GM21737 (cell line): ENCODE results near the gene OR5B3.
A peak's percentile ranks its signal among the peaks of the same experiment; 100 is the strongest.
"Not testable (repeated sequence)": the region's sequence is repeated elsewhere in the genome, so short reads cannot be mapped to it uniquely, and the experiment has no call there.

Experiments used
- ATAC-seq: cut with Tn5 transposase; IDR thresholded peaks from one replicate; pipeline ENCODE4 v1.9.1; 2021; ENCODE audit warnings: mild to moderate bottlenecking, moderate library complexity; ENCODE audit not compliant: unreplicated experiment

The OR5B3 gene

GRCh38 chr11:58406774-58407173, at the start of gene OR5B3:
Gene OR5B3, minus strand, starts transcription at chr11:58406874. Its CDS starts 3,465 bp downstream, at chr11:58403409.
- no peak for ATAC-seq

DNA sequence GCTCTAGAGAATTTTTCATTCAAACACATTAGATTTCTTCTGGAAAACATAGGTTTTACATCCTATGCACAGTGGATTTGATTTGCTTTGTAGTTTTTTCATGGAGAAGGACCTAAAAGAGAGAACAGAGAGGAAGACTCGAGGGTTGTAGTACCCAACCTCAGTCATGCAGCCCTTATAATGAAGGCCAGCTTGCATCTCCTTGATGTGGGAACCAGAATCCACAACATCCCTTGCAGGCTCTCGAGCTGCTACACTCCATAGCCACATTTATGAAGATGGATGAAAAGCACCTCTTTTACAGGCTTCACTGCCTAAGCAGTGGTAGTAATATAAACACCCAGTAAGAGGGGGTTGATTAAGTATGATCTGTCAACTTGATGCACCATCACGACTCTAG, 44.9 kb upstream of the OR5B3 start:
- no peak for ATAC-seq

- ATAC-seq, result no peak
Observed at GRCh38 chr11:58446294-58446693, 39.6 kb upstream of the OR5B3 start.

GRCh38 chr11:58444300-58444699, 37.6 kb upstream of the OR5B3 start:
- ATAC-seq, result no peak

GRCh38 chr11:58442136-58442535, 35.5 kb upstream of the OR5B3 start, which contains the start of gene OR5B12:
Gene OR5B12, minus strand, starts transcription at chr11:58442236. Its CDS starts 2,085 bp downstream, at chr11:58440151.
- ATAC-seq, result no peak

- no peak for ATAC-seq
Observed at GRCh38 chr11:58438486-58438885, 31.8 kb upstream of the OR5B3 start.

DNA sequence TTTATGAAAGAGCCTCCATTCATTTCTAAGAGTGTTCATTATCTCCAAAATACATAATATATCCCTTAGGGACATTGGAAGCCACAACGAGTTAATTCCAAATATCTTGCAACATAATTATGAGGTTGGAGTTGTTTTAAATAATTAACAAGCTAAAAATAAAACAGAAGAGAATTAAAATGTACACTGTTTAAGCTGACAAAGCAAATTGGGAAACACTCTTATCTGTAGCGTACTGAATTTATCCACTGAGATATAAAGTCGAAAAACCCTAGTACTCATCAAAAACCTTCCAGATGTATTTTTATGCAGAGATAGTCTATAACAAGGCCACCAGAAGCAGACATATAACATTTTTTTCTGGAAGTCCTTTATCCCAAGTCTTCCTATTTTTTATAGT, 27.5 kb upstream of the OR5B3 start:
- no peak for ATAC-seq

GRCh38 chr11:58433638-58434203, 27.0 kb upstream of the OR5B3 start:
- ATAC-seq, result peak; percentile 62

GRCh38 chr11:58429273-58429672, 22.6 kb upstream of the OR5B3 start:
- no peak for ATAC-seq

DNA sequence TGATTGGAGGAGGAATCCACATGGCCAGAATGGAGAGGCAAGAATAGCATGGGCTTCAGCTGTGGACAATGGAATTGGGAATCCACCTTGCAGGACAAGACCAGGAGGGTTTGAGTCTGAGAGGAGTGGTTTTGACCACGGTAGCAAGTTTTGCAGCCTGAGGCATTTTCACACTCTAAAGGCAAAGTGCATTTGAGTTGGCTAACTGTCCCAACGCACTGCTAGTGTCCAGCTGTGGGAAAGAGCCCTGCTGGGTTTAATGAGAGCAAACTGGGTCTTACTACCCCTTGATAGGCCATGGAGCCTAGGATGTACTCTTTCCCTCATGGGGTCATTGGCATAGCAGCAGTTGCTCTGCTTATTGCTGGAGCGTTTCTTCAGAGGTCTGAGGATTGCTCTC, 21.3 kb upstream of the OR5B3 start, which contains the start of gene OR5B2:
TSS of gene OR5B2 (minus strand) at position 101 of the 400 bp plus-strand sequence. CDS start 4,860 bp downstream, outside the sequence.
- no peak for ATAC-seq

GRCh38 chr11:58399622-58400021, 7.1 kb downstream of the OR5B3 start:
- ATAC-seq, result not testable (repeated sequence)

DNA sequence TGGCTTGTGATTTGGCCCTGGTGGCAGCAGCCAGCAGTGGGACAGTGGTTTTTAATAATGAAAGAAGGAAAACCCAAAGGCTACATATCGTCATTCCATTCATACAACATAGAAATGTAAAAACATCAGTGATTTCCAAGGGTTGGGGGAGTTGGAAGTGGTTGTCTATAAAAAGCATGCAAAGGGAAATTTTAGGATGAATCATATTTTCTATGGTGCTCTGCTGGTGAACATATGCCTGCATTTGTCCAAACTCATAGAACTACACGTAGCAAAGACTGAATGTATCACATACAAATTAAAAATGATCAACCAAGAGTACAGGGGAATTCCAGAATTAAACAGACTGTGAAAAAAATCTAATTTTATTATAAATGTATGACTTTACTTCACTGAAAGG, 11.1 kb downstream of the OR5B3 start:
- no peak for ATAC-seq

- ATAC-seq, result no peak
Observed at GRCh38 chr11:58394195-58394594, 12.5 kb downstream of the OR5B3 start.

DNA sequence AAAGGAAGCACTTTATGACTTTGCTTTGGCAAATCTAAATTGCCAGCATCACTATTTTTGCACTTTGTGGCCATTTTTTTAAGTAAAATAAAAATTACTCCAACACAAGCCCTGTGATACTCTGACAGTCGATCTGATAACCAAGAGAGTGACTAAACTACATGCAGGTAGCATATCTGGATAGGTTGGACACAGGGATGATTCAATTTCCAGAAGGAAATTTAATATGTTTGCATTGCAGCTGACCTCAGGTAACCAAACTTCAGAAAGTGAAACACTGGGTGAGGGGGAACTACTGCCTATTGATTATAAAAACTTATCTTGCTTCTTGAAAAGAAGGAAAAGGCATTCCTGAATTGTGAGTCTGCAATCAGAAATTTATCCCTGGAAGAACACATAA, 13.9 kb downstream of the OR5B3 start:
- no peak for ATAC-seq

- no peak for ATAC-seq
Observed at GRCh38 chr11:58391879-58392278, 14.8 kb downstream of the OR5B3 start.

DNA sequence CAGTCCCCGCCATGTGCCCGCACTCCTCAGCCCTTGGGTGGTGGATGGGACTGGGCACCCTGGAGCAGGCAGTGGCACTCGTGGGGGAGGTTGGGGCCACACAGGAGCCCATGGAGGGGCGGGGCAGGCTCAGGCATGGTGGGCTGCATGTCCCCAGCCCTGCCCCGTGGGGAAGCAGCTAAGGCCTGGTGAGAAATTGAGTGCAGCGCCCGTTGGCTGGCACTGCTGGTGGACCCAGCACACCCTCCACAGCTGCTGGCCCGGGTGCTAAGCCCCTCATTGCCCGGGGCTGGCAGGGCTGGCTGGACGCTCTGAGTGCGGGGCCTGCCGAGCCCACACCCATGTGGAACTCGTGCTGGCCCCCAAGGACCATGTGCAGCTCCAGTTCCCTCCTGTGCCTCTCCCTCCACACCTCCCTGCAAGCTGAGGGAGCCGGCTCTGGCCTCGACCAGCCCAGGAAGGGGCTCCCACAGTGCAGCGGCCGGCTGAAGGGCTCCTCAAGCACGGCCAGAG, 16.1 kb downstream of the OR5B3 start:
- ATAC-seq, result no peak

GRCh38 chr11:58358969-58359368, 47.7 kb downstream of the OR5B3 start, which contains the start of gene OR5B17:
Gene OR5B17, minus strand, starts transcription at chr11:58359069. Its CDS starts 0 bp downstream, at chr11:58359069.
- no peak for ATAC-seq

DNA sequence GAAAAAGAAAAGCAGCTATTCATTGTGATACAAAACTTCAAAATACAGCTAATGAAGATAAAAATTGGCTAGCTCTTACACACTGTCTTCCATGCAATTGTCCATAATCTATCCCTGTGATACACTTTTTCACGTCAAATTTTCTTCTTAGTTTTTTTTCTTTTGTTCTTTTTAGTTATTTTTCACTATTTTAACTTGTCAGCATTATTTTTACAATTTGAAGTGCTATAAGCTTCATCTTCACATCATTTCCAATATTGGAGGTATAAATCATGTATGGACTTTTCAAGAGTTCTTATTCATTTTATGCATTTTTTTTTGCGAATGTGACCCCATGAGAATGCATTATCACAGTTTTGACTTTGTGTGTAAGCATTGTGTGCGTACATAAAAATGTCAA, 51.9 kb downstream of the OR5B3 start:
- ATAC-seq, result no peak
